Peyer's patch (tissue), 4 donors: ENCODE data around the gene MYCBPAP. TPM values are rescaled to one million over a fixed set of nuclear protein-coding genes. Genes with fewer than 3 reads are reported as not detected.

Experiments
- DNase-seq, 3 donors: peaks; one replicate each; pipeline ENCODE4 v3.0.0-alpha.2; 2017 to 2019
- H3K27ac ChIP-seq, 4 donors: fragments of 200-600 bp; sonication (generic); one replicate each; pipeline ENCODE4 v1.5.1; 2016 to 2019
- H3K27me3 ChIP-seq, 2 donors: fragments of 200-600 bp; sonication (generic); one replicate each; pipeline ENCODE4 v1.5.1; 2019
- H3K36me3 ChIP-seq, 3 donors: fragments of 200-600 bp; sonication (generic); one replicate each; pipeline ENCODE4 v1.5.1; 2016 to 2019
- H3K4me1 ChIP-seq, 4 donors: fragments of 200-600 bp; sonication (generic); one replicate each; pipeline ENCODE4 v1.5.1; 2016 to 2019
- H3K4me3 ChIP-seq, 4 donors: fragments of 200-600 bp; sonication (generic); 1 replicate in 3 of 4; 2 replicates in 1 of 4; pipeline ENCODE4 v1.5.1; 2016 to 2019; ENCODE audit warnings: mild to moderate bottlenecking in 1 of 4
- H3K9me3 ChIP-seq, 4 donors: fragments of 200-600 bp; sonication (generic); one replicate each; pipeline ENCODE4 v1.5.1; 2016 to 2019; ENCODE audit warnings: mild to moderate bottlenecking in 1 of 4
- CTCF ChIP-seq, 6 experiments: fragments of 450-650 bp in 4 of 6; fragments of 200-600 bp in 2 of 6; sonication (generic) in 1 of 6; IDR thresholded peaks; one replicate each; pipeline ENCODE4 v1.5.1; 2017 to 2019; ENCODE audit warnings: antibody characterized with exemption in 6 of 6, mild to moderate bottlenecking in 3 of 6, moderate library complexity in 1 of 6
- POLR2A ChIP-seq, 2 donors: fragments of 450-650 bp; IDR thresholded peaks; one replicate each; pipeline ENCODE4 v1.5.1; 2017; ENCODE audit warnings: antibody characterized with exemption in 2 of 2, mild to moderate bottlenecking in 2 of 2, moderate library complexity in 2 of 2
- total RNA-seq, 4 donors: library from RNA; depleted of rRNA; stranded (reverse); fragments of >200 nt; gene quantifications; one replicate each; pipeline ENCODE4 v1.1.0, GENCODE V29; 2016

The MYCBPAP gene
- total RNA-seq, 4 donors from 2014 or later = 0.53 to 1.1 TPM; not detected in 2

- Histone ChIP-seq H3K4me1 (no peaks in the 10 kb centered on the region), H3K27ac (no peak overlapping the region), H3K27me3 (no peaks in the 10 kb centered on the region), H3K36me3 (no peaks in the 10 kb centered on the region), H3K4me3 (no peak overlapping the region), H3K9me3 (no peaks in the 10 kb centered on the region)
- TF ChIP-seq POLR2A (IDR thresholded peaks at IDR 0.05) (no peak), CTCF (IDR thresholded peaks at IDR 0.05) (no peak)
- DNase-seq = no peak
These were observed 14.5 kb downstream of the MYCBPAP start for GRCh38 chr17:50522766-50523165.

- no peaks in the 10 kb centered on the region for H3K27me3 ChIP-seq
- H3K36me3 ChIP-seq = no peaks in the 10 kb centered on the region
- TF ChIP-seq POLR2A (IDR thresholded peaks at IDR 0.05) (no peak), CTCF (IDR thresholded peaks at IDR 0.05) (no peak)
- no peak for DNase-seq
- H3K4me1 ChIP-seq = no peaks in the 10 kb centered on the region
- H3K27ac ChIP-seq = no peak overlapping the region
- no peaks in the 10 kb centered on the region for H3K9me3 ChIP-seq
- H3K4me3 ChIP-seq = no peak overlapping the region
These were observed 15.0 kb downstream of the MYCBPAP start for GRCh38 chr17:50523208-50523607.

- H3K4me1 ChIP-seq = no peaks in the 10 kb centered on the region
- TF ChIP-seq POLR2A (IDR thresholded peaks at IDR 0.05) (no peak), CTCF (IDR thresholded peaks at IDR 0.05) (no peak)
- H3K4me3 ChIP-seq = no peak overlapping the region
- no peak for DNase-seq
- H3K27ac ChIP-seq = no peak overlapping the region
- H3K9me3 ChIP-seq = no peaks in the 10 kb centered on the region
- no peaks in the 10 kb centered on the region for H3K36me3 ChIP-seq
- H3K27me3 ChIP-seq = no peaks in the 10 kb centered on the region
These were observed 16.6 kb downstream of the MYCBPAP start for GRCh38 chr17:50524838-50525237.

- no peak for TF ChIP-seq POLR2A (IDR thresholded peaks at IDR 0.05)
- TF ChIP-seq CTCF (IDR thresholded peaks at IDR 0.05) = no peak
- H3K36me3 ChIP-seq = no peaks in the 10 kb centered on the region
These were observed 19.0 kb downstream of the MYCBPAP start for GRCh38 chr17:50527155-50527762.

GRCh38 chr17:50527949-50528474 is 19.8 kb downstream of the MYCBPAP start:
- Histone ChIP-seq H3K9me3 (no peaks in the 10 kb centered on the region), H3K4me3 (no peak overlapping the region), H3K27ac (no peak overlapping the region), H3K36me3 (no peaks in the 10 kb centered on the region), H3K4me1 (peaks cover 0 to 15% (median 0%) of the 10 kb centered on the region in 4 donors), H3K27me3 (peaks cover 0 to 10% of the 10 kb centered on the region in 2 donors)
- no peak for DNase-seq
- TF ChIP-seq POLR2A (IDR thresholded peaks at IDR 0.05) = no peak
- no peak for TF ChIP-seq CTCF (IDR thresholded peaks at IDR 0.05)

More at GRCh38 chr17:50527155-50527762, 19.0 kb downstream of the MYCBPAP start:
- peaks cover 0 to 7% (median 0%) of the 10 kb centered on the region in 4 donors for H3K4me1 ChIP-seq
- H3K27ac ChIP-seq = no peak overlapping the region
- no peak overlapping the region for H3K4me3 ChIP-seq
- H3K27me3 ChIP-seq = peaks cover 0 to 2% of the 10 kb centered on the region in 2 donors
- DNase-seq = no peak
- no peaks in the 10 kb centered on the region for H3K9me3 ChIP-seq
